PC-9 (cell line): ENCODE measurements around the gene CFAP99. TPM values are rescaled to one million over a fixed set of nuclear protein-coding genes. Genes with fewer than 3 reads are reported as not detected.

ENCODE experiments used
- BruUV-seq: library from RNA; stranded (reverse); fragments of 400-500 nt; replicated peaks from 2 replicates; lab custom pipeline; 2021; lab: Mats Ljungman, UMichigan
- CTCF ChIA-PET: fragments of 300-600 bp; sonication (Branson Sonifier 250); formaldehyde crosslinking; loops from one replicate; lab custom pipeline; 2022; ENCODE audit warnings: antibody characterized with exemption; lab: Charles Lee
- POLR2A ChIA-PET: fragments of 300-600 bp; sonication (Branson Sonifier 250); formaldehyde crosslinking; loops from one replicate; lab custom pipeline; 2022; ENCODE audit warnings: antibody characterized with exemption; ENCODE audit not compliant: unreplicated experiment; lab: Charles Lee
- DNase-seq, 2 experiments: peaks; one replicate each; pipeline versions ENCODE4 v3.0.0 to v3.0.0-alpha.2; 2015 to 2022; ENCODE audit warnings: mixed read lengths in 1 of 2
- H2AFZ ChIP-seq: fragments of 200-600 bp; sonication (generic); 2 replicates; pipeline ENCODE4 v1.8.1; 2017; ENCODE audit warnings: antibody characterized with exemption
- H3F3A ChIP-seq: fragments of 200-600 bp; sonication (generic); 2 replicates; pipeline ENCODE4 v1.8.1; 2017; ENCODE audit warnings: antibody characterized with exemption, mild to moderate bottlenecking, low read depth; ENCODE audit not compliant: insufficient read depth
- H3K27ac ChIP-seq: fragments of 200-600 bp; sonication (generic); 2 replicates; pipeline ENCODE4 v1.6.1; 2016; ENCODE audit warnings: mixed run types
- H3K27me3 ChIP-seq: fragments of 200-600 bp; sonication (generic); 2 replicates; pipeline ENCODE4 v1.6.1; 2016; ENCODE audit warnings: low read depth, mixed run types; ENCODE audit not compliant: insufficient read depth
- H3K36me3 ChIP-seq: fragments of 200-600 bp; sonication (generic); 2 replicates; pipeline ENCODE4 v1.6.1; 2016; ENCODE audit warnings: low read depth, mixed run types
- H3K4me1 ChIP-seq: fragments of 200-600 bp; sonication (generic); replicated peaks from 2 replicates; pipeline ENCODE4 v1.6.1; 2016; ENCODE audit warnings: mixed run types; ENCODE audit not compliant: insufficient read depth
- H3K4me2 ChIP-seq: fragments of 200-600 bp; sonication (generic); 2 replicates; pipeline ENCODE4 v1.6.1; 2017; ENCODE audit warnings: mixed run types
- H3K4me3 ChIP-seq: fragments of 200-600 bp; sonication (generic); 2 replicates; pipeline ENCODE4 v1.6.1; 2016; ENCODE audit warnings: mixed run types
- H3K79me2 ChIP-seq: fragments of 200-600 bp; sonication (generic); 2 replicates; pipeline ENCODE4 v1.6.1; 2017; ENCODE audit warnings: low read depth, mixed run types
- H3K9me2 ChIP-seq: fragments of 200-600 bp; sonication (generic); 2 replicates; pipeline ENCODE4 v1.8.1; 2017; ENCODE audit warnings: mild to moderate bottlenecking; ENCODE audit not compliant: insufficient read depth
- H3K9me3 ChIP-seq: fragments of 200-600 bp; sonication (generic); 2 replicates; pipeline ENCODE4 v1.8.1; 2016; ENCODE audit warnings: low read depth; ENCODE audit not compliant: insufficient read depth
- H4K20me1 ChIP-seq: fragments of 200-600 bp; sonication (generic); 2 replicates; pipeline ENCODE4 v1.8.1; 2017; ENCODE audit not compliant: insufficient read depth
- EZH2 ChIP-seq: fragments of 200-600 bp; sonication (generic); IDR thresholded peaks from 2 replicates; pipeline ENCODE4 v1.8.0; 2017; ENCODE audit warnings: antibody characterized with exemption, low read depth
- intact Hi-C: fragments of 100-400 bp; cut with micrococcal nuclease; formaldehyde crosslinking; loops from one replicate; pipeline ENCODE4 v1.10.0; 2022; ENCODE audit not compliant: unreplicated experiment
- total RNA-seq: library from RNA; stranded (reverse); gene quantifications from 2 replicates; pipeline ENCODE4 v1.2.3, GENCODE V29; 2021
- TF ChIP-seq, protein P1 (sequence below): fragments of 200-600 bp; sonication (generic); conservative IDR thresholded peaks from 2 replicates; pipeline ENCODE4 v1.6.1; 2017; ENCODE audit warnings: mixed run types, antibody characterized with exemption, mild to moderate bottlenecking, moderate library complexity

The CFAP99 gene
- total RNA-seq, 1 experiment from 2014 or later, result 0.85 TPM

GRCh38 chr4:2443956-2444740, 25.4 kb downstream of the CFAP99 start:
- TF ChIP-seq EZH2, result no peak
- TF ChIP-seq, protein P1, sequence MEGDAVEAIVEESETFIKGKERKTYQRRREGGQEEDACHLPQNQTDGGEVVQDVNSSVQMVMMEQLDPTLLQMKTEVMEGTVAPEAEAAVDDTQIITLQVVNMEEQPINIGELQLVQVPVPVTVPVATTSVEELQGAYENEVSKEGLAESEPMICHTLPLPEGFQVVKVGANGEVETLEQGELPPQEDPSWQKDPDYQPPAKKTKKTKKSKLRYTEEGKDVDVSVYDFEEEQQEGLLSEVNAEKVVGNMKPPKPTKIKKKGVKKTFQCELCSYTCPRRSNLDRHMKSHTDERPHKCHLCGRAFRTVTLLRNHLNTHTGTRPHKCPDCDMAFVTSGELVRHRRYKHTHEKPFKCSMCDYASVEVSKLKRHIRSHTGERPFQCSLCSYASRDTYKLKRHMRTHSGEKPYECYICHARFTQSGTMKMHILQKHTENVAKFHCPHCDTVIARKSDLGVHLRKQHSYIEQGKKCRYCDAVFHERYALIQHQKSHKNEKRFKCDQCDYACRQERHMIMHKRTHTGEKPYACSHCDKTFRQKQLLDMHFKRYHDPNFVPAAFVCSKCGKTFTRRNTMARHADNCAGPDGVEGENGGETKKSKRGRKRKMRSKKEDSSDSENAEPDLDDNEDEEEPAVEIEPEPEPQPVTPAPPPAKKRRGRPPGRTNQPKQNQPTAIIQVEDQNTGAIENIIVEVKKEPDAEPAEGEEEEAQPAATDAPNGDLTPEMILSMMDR, result no peak

DNA sequence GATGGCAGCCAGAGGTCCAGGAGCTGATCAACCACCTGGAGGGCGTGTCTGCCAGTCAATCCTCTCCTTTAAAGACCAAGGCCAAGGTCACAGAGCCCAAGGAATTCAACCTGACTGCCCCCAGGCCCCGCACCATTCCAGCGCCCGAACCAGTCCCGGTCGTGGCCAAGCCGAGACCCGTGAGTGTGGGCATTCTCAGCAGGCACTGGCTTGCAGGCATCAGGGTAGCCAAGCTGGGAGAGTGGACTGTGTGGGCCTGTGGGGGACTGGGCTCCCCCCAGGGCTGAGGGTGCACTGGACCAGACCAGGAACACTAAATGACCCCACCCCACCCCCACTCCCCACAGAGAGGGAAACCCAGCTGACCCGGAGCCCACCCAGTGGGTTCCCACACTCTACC, 26.4 kb downstream of the CFAP99 start:
- Histone ChIP-seq H3K4me1 (no peaks in the 10 kb centered on the region), H3K79me2 (no peaks in the 10 kb centered on the region), H3K9me2 (no peaks in the 10 kb centered on the region), H3K4me3 (no peak overlapping the region), H3K4me2 (no peak overlapping the region), H4K20me1 (no peaks in the 10 kb centered on the region; the same call in 1 of the 2 replicates), H3K9me3 (no peaks in the 10 kb centered on the region), H3K27ac (no peak overlapping the region), H3K36me3 (no peaks in the 10 kb centered on the region), H2AFZ (no peak overlapping the region), H3F3A (no peaks in the 10 kb centered on the region), H3K27me3 (peaks cover 34% of the 10 kb centered on the region)
- no peak for DNase-seq
- TF ChIP-seq, protein P1, result no peak
- POLR2A ChIA-PET, result no interaction called here
- BruUV-seq, result no TSS peak
- intact Hi-C loops, result no loop called here
- CTCF ChIA-PET, result no interaction called here

More at GRCh38 chr4:2443956-2444740, 25.4 kb downstream of the CFAP99 start:
- H2AFZ ChIP-seq, result no peak overlapping the region
- no peaks in the 10 kb centered on the region for H3F3A ChIP-seq
- ChIA-PET CTCF (interaction anchor here (0.5 kb wide), 2 partner anchors 183 to 285 kb away, joined by 5 to 7 read pairs; no protein-coding TSS in a partner anchor), POLR2A (no interaction called here)
- H3K9me3 ChIP-seq, result no peaks in the 10 kb centered on the region
- H3K79me2 ChIP-seq, result no peaks in the 10 kb centered on the region
- H3K27ac ChIP-seq, result no peak overlapping the region
- no peaks in the 10 kb centered on the region for H3K4me1 ChIP-seq
- H3K9me2 ChIP-seq, result no peaks in the 10 kb centered on the region
- peaks cover 27% of the 10 kb centered on the region for H3K27me3 ChIP-seq
- H4K20me1 ChIP-seq, result no peaks in the 10 kb centered on the region; the same call in 1 of the 2 replicates
- no peaks in the 10 kb centered on the region for H3K36me3 ChIP-seq
- BruUV-seq, result no TSS peak
- H3K4me3 ChIP-seq, result no peak overlapping the region
- no peak overlapping the region for H3K4me2 ChIP-seq
- intact Hi-C loops, result loop anchor here (5.0 kb wide), 1 partner anchor 202 kb away; the partner anchor contains the start of genes HAUS3 and POLN
- DNase-seq, result no peak

DNA sequence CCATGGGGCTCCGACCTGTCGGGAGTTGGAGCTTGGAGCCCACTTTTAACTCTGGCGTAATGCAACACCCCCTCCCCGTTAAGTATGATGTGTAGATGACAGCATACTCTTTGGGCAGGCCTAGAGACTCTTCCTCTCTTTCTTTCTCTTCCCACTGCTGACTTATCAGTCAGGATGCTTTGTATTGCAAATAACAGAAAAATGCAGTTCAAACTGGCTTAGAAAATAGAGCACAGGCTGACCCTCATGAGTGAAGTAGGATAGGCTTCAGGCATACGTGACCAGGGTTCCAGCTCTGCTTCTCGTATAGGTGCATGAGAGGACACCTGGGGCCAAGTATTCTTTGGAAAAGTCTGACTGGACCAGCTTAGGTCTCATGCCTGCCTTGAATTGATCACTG, 26.8 kb downstream of the CFAP99 start:
- Histone ChIP-seq H3K27ac (no peak overlapping the region), H3K9me3 (no peaks in the 10 kb centered on the region), H3K36me3 (no peaks in the 10 kb centered on the region), H3F3A (no peaks in the 10 kb centered on the region), H3K27me3 (peaks cover 38% of the 10 kb centered on the region), H3K4me2 (no peak overlapping the region), H3K4me3 (no peak overlapping the region), H3K9me2 (no peaks in the 10 kb centered on the region), H3K4me1 (no peaks in the 10 kb centered on the region), H4K20me1 (no peaks in the 10 kb centered on the region; the same call in 1 of the 2 replicates), H2AFZ (no peak overlapping the region), H3K79me2 (no peaks in the 10 kb centered on the region)
- CTCF ChIA-PET, result no interaction called here
- BruUV-seq, result no TSS peak
- DNase-seq, result no peak
- intact Hi-C loops, result no loop called here
- POLR2A ChIA-PET, result no interaction called here
- no peak for TF ChIP-seq EZH2
- TF ChIP-seq, protein P1, result no peak
